HepG2 (cell line): ENCODE data around the gene KRT40. TPM values are rescaled to one million over a fixed set of nuclear protein-coding genes. Genes with fewer than 3 reads are reported as not detected.

Source experiments
- CREB3 ChIP-seq: sonication (generic); formaldehyde crosslinking; IDR thresholded peaks from 2 replicates; pipeline ENCODE4 v1.5.0; 2020; ENCODE audit warnings: missing genetic modification reagents
- CTCF ChIP-seq: sonication (generic); formaldehyde crosslinking; IDR thresholded peaks from 2 replicates; pipeline ENCODE4 v1.5.0; 2020; ENCODE audit warnings: mild to moderate bottlenecking, missing genetic modification reagents, moderate library complexity
- HDAC2 ChIP-seq: sonication (generic); formaldehyde crosslinking; IDR thresholded peaks from 2 replicates; pipeline ENCODE4 v1.4.0; 2020; ENCODE audit warnings: missing genetic modification reagents
- HMGXB3 ChIP-seq: sonication (generic); formaldehyde crosslinking; IDR thresholded peaks from 2 replicates; pipeline ENCODE4 v1.4.0; 2020; ENCODE audit warnings: missing genetic modification reagents, borderline replicate concordance
- HNF4A ChIP-seq: sonication (generic); formaldehyde crosslinking; IDR thresholded peaks from 2 replicates; pipeline ENCODE4 v1.4.0; 2020; ENCODE audit warnings: missing genetic modification reagents
- KDM1A ChIP-seq: IDR thresholded peaks from 2 replicates; pipeline ENCODE4 v1.6.1; 2016; ENCODE audit warnings: missing compliant biosample characterization
- MAFG ChIP-seq: sonication (generic); formaldehyde crosslinking; IDR thresholded peaks from 2 replicates; pipeline ENCODE4 v1.5.1; 2020; ENCODE audit warnings: mild to moderate bottlenecking, missing genetic modification reagents
- MATR3 ChIP-seq: sonication (generic); formaldehyde crosslinking; IDR thresholded peaks from 2 replicates; pipeline ENCODE4 v1.4.0; 2020; ENCODE audit warnings: missing genetic modification reagents
- PRDM10 ChIP-seq: sonication (generic); formaldehyde crosslinking; IDR thresholded peaks from 2 replicates; pipeline ENCODE4 v1.4.0; 2020; ENCODE audit warnings: low read depth, missing genetic modification reagents
- SRSF1 ChIP-seq: fragments of 200-400 bp; formaldehyde crosslinking; optimal IDR thresholded peaks from 2 replicates; pipeline ENCODE3; 2017; ENCODE audit warnings: mild to moderate bottlenecking, low read depth, low read length, moderate library complexity
- ZMAT3 ChIP-seq: sonication (generic); formaldehyde crosslinking; conservative IDR thresholded peaks from 2 replicates; pipeline ENCODE4 v1.7.0; 2021; ENCODE audit warnings: missing genetic modification reagents
- ZNF530 ChIP-seq: sonication (generic); formaldehyde crosslinking; IDR thresholded peaks from 2 replicates; pipeline ENCODE4 v1.5.0; 2020; ENCODE audit warnings: low read depth, mild to moderate bottlenecking, missing genetic modification reagents
- ZNF607 ChIP-seq: sonication (generic); formaldehyde crosslinking; IDR thresholded peaks from 2 replicates; pipeline ENCODE4 v1.5.1; 2020; ENCODE audit warnings: missing genetic modification reagents, mild to moderate bottlenecking, borderline replicate concordance
- ZSCAN20 ChIP-seq: sonication (generic); formaldehyde crosslinking; IDR thresholded peaks from 2 replicates; pipeline ENCODE4 v1.4.0; 2020; ENCODE audit warnings: missing genetic modification reagents, mild to moderate bottlenecking, borderline replicate concordance
- polyA plus RNA-seq, 8 experiments: library from polyadenylated mRNA; depleted of rRNA in 3 of 8; stranded (reverse) in 7 of 8; unstranded in 1 of 8; fragments of >200 nt; fragmentation: Illumina TruSeq in 4 of 8; extraction: Trizol in 4 of 8; gene quantifications; 2 replicates each; pipeline versions ENCODE4 v1.2.1 to v1.2.3, GENCODE V29; 2011 to 2016; ENCODE audit warnings: low read depth in 4 of 8, missing spikeins in 1 of 8, mixed read lengths in 1 of 8; ENCODE audit not compliant: insufficient read depth in 1 of 8
- total RNA-seq, 5 experiments: library from RNA; depleted of rRNA; stranded (reverse); fragments of >200 nt; fragmentation: Illumina TruSeq; extraction: Trizol; gene quantifications; 2 replicates each; pipeline ENCODE4 v1.2.3, GENCODE V29; 2016; ENCODE audit warnings: low read depth in 1 of 5

Gene KRT40
- total and polyA plus RNA-seq, 2 of the 13 experiments (the other 11 are each of a cell fraction or from before 2014, with no cell fraction given): not detected

GRCh38 chr17:40956401-40957254 is 27.5 kb downstream of the KRT40 start (continued):
- TF ChIP-seq HMGXB3 (CRISPR knock-in tag): peak; percentile 67; the same call in 1 of the 2 replicates
- TF ChIP-seq HDAC2 (CRISPR knock-in tag): peak; percentile 100
- peak; percentile 88; the same call in 1 of the 2 replicates for TF ChIP-seq PRDM10 (CRISPR knock-in tag)
- TF ChIP-seq ZSCAN20 (CRISPR knock-in tag): peak; percentile 41; the same call in 1 of the 2 replicates
- peak; percentile 48; the same call in 1 of the 2 replicates for TF ChIP-seq ZNF607 (CRISPR knock-in tag)
- TF ChIP-seq MATR3: no peak
- TF ChIP-seq ZMAT3 (CRISPR knock-in tag): no peak
- TF ChIP-seq MAFG: no peak
- TF ChIP-seq HNF4A: peak; percentile 88
- no peak for TF ChIP-seq ZNF530 (CRISPR knock-in tag)
- TF ChIP-seq KDM1A (CRISPR knock-in tag): peak; percentile 95
- TF ChIP-seq SRSF1: no peak
- no peak for TF ChIP-seq CREB3
- 0 out of 2 replicates have a peak, but pooled peaks have one; percentile 21 for TF ChIP-seq CTCF (CRISPR knock-in tag)
